ENCODE data around the gene FAM133A.
A peak's percentile ranks its signal among the peaks of the same experiment; 100 is the strongest.

Gene FAM133A

GRCh38 chrX:93673869-93674271 lies at the start of gene FAM133A:
Gene FAM133A, plus strand, starts transcription at chrX:93674206. Its CDS starts 35,214 bp downstream, at chrX:93709420.
- DNase-seq (ENCODE audit: low spot score) (peak; percentile 16), FAIRE-seq (no peak)

- FAIRE-seq (no peak), DNase-seq (ENCODE audit: low spot score) (no peak)
Measured at GRCh38 chrX:93637591-93637990, 36.4 kb upstream of the FAM133A start.

- FAIRE-seq: no peak
- no peak for DNase-seq (ENCODE audit: low spot score)
Measured at GRCh38 chrX:93649381-93649780, 24.6 kb upstream of the FAM133A start.

- no peak for DNase-seq (ENCODE audit: low spot score)
- no peak for FAIRE-seq
Measured at GRCh38 chrX:93660575-93660974, 13.4 kb upstream of the FAM133A start.

- FAIRE-seq (no peak), DNase-seq (ENCODE audit: low spot score) (peak; percentile 71)
Measured at GRCh38 chrX:93673056-93673868, 744 bp upstream of the FAM133A start, which contains the start of gene NAP1L3. Gene NAP1L3, minus strand, starts transcription at chrX:93673578. Its CDS starts 274 bp downstream, at chrX:93673304.

GRCh38 chrX:93695981-93696380 lies 22.0 kb downstream of the FAM133A start:
- DNase-seq (ENCODE audit: low spot score): no peak
- FAIRE-seq: no peak

GRCh38 chrX:93703701-93704100 lies 29.7 kb downstream of the FAM133A start:
- FAIRE-seq (no peak), DNase-seq (ENCODE audit: low spot score) (no peak)

- no peak for DNase-seq (ENCODE audit: low spot score)
- FAIRE-seq: no peak
Measured at GRCh38 chrX:93711076-93711475, 37.1 kb downstream of the FAM133A start.

- FAIRE-seq: no peak
- no peak for DNase-seq (ENCODE audit: low spot score)
Measured at GRCh38 chrX:93741811-93742210, 67.8 kb downstream of the FAM133A start.

GRCh38 chrX:93760163-93760562 lies 86.2 kb downstream of the FAM133A start:
- no peak for DNase-seq (ENCODE audit: low spot score)
- FAIRE-seq: no peak
